Panc1 (cell line): ENCODE results near the gene POLE4. TPM values are rescaled to one million over a fixed set of nuclear protein-coding genes. Genes with fewer than 3 reads are reported as not detected.

Source experiments
- ATAC-seq: fragments of 200-7000 bp; cut with Tn5 transposase; 2 replicates; pipeline ENCODE4 v1.9.1; 2020; ENCODE audit warnings: mild to moderate bottlenecking, moderate library complexity
- BruUV-seq: library from RNA; stranded (reverse); fragments of 400-500 nt; replicated peaks from 2 replicates; lab custom pipeline; 2021; lab: Mats Ljungman, UMichigan
- CTCF ChIA-PET: fragments of 300-600 bp; sonication (Branson Sonifier 250); formaldehyde crosslinking; loops from one replicate; lab custom pipeline; 2022; ENCODE audit warnings: antibody characterized with exemption; lab: Charles Lee
- POLR2A ChIA-PET: fragments of 300-600 bp; sonication (Branson Sonifier 250); formaldehyde crosslinking; loops from one replicate; lab custom pipeline; 2022; ENCODE audit warnings: antibody characterized with exemption; lab: Charles Lee
- DNase-seq: peaks from one replicate; pipeline ENCODE4 v3.0.0-alpha.2; 2010; ENCODE audit warnings: low read depth, low spot score
- H3K27ac ChIP-seq: 2 replicates; pipeline ENCODE4 v1.5.1; 2011; ENCODE audit warnings: mild to moderate bottlenecking, low read length, inconsistent platforms
- H3K27me3 ChIP-seq: fragments of 200-500 bp; sonication (Bioruptor generic); 2 replicates; pipeline ENCODE4 v1.6.0; 2014; ENCODE audit warnings: low read length, inconsistent platforms; ENCODE audit not compliant: control insufficient read depth, insufficient read depth
- H3K36me3 ChIP-seq: fragments of 200-500 bp; sonication (Bioruptor generic); 2 replicates; pipeline ENCODE4 v1.5.1; 2014; ENCODE audit warnings: inconsistent platforms, mild to moderate bottlenecking, low read length, moderate library complexity; ENCODE audit not compliant: control insufficient read depth, insufficient read depth
- H3K4me1 ChIP-seq: 2 replicates; pipeline ENCODE4 v1.5.1; 2011; ENCODE audit warnings: inconsistent platforms, mild to moderate bottlenecking, low read length, moderate library complexity; ENCODE audit not compliant: control insufficient read depth, insufficient read depth
- H3K4me3 ChIP-seq, 2 experiments: 2 replicates each; pipeline ENCODE4 v1.5.1; 2011 to 2012; ENCODE audit warnings: low read depth in 2 of 2, low read length in 2 of 2, mild to moderate bottlenecking in 2 of 2, inconsistent platforms in 1 of 2, moderate library complexity in 1 of 2
- H3K9me3 ChIP-seq: fragments of 200-500 bp; sonication (Bioruptor generic); 2 replicates; pipeline ENCODE4 v1.5.1; 2014; ENCODE audit warnings: low read depth, mild to moderate bottlenecking, inconsistent platforms, low read length, moderate library complexity; ENCODE audit not compliant: control insufficient read depth, insufficient read depth
- CTCF ChIP-seq: fragments of 450-650 bp; IDR thresholded peaks from 2 replicates; pipeline ENCODE4 v1.5.1; 2017; ENCODE audit warnings: mild to moderate bottlenecking
- POLR2AphosphoS5 ChIP-seq: IDR thresholded peaks from 2 replicates; pipeline ENCODE4 v1.6.1; 2012; ENCODE audit warnings: mild to moderate bottlenecking, low read depth, low read length, moderate library complexity
- SIN3A ChIP-seq: IDR thresholded peaks from 2 replicates; pipeline ENCODE4 v1.6.1; 2012; ENCODE audit warnings: low read depth, mild to moderate bottlenecking, low read length, moderate library complexity, borderline replicate concordance; ENCODE audit not compliant: insufficient read depth
- TCF7L2 ChIP-seq: IDR thresholded peaks from 2 replicates; pipeline ENCODE4 v1.6.1; 2011; ENCODE audit warnings: mild to moderate bottlenecking, low read depth, low read length, inconsistent platforms
- in situ Hi-C: cut with HindIII; loops from 2 replicates; pipeline ENCODE4 v1.10.0; 2016; ENCODE audit warnings: low sequenced_read_pairs, low pct_unique_long_range_greater_than_20kb
- intact Hi-C: fragments of 100-400 bp; cut with micrococcal nuclease; formaldehyde crosslinking; loops from one replicate; pipeline ENCODE4 v1.10.0; 2022; ENCODE audit not compliant: unreplicated experiment
- total RNA-seq: library from RNA; stranded (reverse); gene quantifications from one replicate; pipeline ENCODE4 v1.2.1, GENCODE V29; 2021; ENCODE audit not compliant: unreplicated experiment
- TF ChIP-seq, protein P1 (sequence below), 2 experiments: IDR thresholded peaks; 2 replicates each; pipeline ENCODE4 v1.6.1; 2011 to 2012; ENCODE audit warnings: low read depth in 2 of 2, control low read depth in 1 of 2, low read length in 1 of 2, mild to moderate bottlenecking in 1 of 2, moderate library complexity in 1 of 2; ENCODE audit not compliant: insufficient read depth in 1 of 2

POLE4 gene
- total RNA-seq, 1 experiment from 2014 or later = 103 TPM

DNA sequence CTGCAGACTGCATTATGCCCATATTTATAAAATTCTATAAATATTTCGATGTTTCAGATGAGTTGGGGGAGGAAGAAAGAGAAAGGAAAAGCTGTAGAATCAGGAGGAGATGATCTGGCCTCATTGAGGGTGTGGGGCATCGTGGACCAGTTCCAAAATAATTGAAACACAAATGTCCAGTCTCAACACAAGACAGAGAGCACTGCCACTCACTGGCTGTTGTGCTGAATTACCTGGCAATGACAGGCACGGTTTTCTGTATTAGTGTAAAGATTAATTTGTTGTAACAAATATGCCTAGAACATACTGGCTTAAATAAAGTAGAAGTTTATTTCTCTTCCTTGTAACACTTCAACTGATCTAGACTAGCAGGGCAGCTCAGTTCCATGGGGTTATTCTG, 24.1 kb downstream of the POLE4 start:
- POLR2A ChIA-PET = no interaction called here
- no peak overlapping the region for H3K4me3 ChIP-seq
- no peak for DNase-seq
- H3K27me3 ChIP-seq = no peaks in the 10 kb centered on the region
- BruUV-seq = no TSS peak
- CTCF ChIA-PET = no interaction called here
- no peak for ATAC-seq
- in situ Hi-C loops (no loop called here), intact Hi-C loops (no loop called here)
- no peaks in the 10 kb centered on the region for H3K4me1 ChIP-seq
- no peaks in the 10 kb centered on the region for H3K9me3 ChIP-seq
- H3K36me3 ChIP-seq = no peaks in the 10 kb centered on the region
- TF ChIP-seq, protein P1, sequence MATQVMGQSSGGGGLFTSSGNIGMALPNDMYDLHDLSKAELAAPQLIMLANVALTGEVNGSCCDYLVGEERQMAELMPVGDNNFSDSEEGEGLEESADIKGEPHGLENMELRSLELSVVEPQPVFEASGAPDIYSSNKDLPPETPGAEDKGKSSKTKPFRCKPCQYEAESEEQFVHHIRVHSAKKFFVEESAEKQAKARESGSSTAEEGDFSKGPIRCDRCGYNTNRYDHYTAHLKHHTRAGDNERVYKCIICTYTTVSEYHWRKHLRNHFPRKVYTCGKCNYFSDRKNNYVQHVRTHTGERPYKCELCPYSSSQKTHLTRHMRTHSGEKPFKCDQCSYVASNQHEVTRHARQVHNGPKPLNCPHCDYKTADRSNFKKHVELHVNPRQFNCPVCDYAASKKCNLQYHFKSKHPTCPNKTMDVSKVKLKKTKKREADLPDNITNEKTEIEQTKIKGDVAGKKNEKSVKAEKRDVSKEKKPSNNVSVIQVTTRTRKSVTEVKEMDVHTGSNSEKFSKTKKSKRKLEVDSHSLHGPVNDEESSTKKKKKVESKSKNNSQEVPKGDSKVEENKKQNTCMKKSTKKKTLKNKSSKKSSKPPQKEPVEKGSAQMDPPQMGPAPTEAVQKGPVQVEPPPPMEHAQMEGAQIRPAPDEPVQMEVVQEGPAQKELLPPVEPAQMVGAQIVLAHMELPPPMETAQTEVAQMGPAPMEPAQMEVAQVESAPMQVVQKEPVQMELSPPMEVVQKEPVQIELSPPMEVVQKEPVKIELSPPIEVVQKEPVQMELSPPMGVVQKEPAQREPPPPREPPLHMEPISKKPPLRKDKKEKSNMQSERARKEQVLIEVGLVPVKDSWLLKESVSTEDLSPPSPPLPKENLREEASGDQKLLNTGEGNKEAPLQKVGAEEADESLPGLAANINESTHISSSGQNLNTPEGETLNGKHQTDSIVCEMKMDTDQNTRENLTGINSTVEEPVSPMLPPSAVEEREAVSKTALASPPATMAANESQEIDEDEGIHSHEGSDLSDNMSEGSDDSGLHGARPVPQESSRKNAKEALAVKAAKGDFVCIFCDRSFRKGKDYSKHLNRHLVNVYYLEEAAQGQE (IDR thresholded peaks at IDR 0.05; ENCODE audit: insufficient read depth in 1 of 2, low read depth in 2 of 2, low read length in 1 of 2) = no peak
- TF ChIP-seq CTCF = peak; percentile 50
- H3K27ac ChIP-seq = no peak overlapping the region

GRCh38 chr2:74983631-74984392, 25.4 kb downstream of the POLE4 start:
- CTCF ChIA-PET = no interaction called here
- H3K4me3 ChIP-seq = no peak overlapping the region
- POLR2A ChIA-PET = no interaction called here
- DNase-seq = no peak
- H3K27me3 ChIP-seq = no peaks in the 10 kb centered on the region
- TF ChIP-seq TCF7L2 = no peak
- TF ChIP-seq SIN3A = no peak
- no peak for TF ChIP-seq CTCF
- TF ChIP-seq, protein P1 (IDR thresholded peaks at IDR 0.05; ENCODE audit: insufficient read depth in 1 of 2, low read depth in 2 of 2, low read length in 1 of 2) = no peak
- no peak for TF ChIP-seq POLR2AphosphoS5
- no peaks in the 10 kb centered on the region for H3K36me3 ChIP-seq
- H3K27ac ChIP-seq = no peak overlapping the region
- no peaks in the 10 kb centered on the region for H3K9me3 ChIP-seq
- no peak for ATAC-seq
- intact Hi-C loops (no loop called here), in situ Hi-C loops (no loop called here)
- BruUV-seq = no TSS peak
- no peaks in the 10 kb centered on the region for H3K4me1 ChIP-seq
